Left ventricle myocardium inferior (tissue), 1 donor: ENCODE results near the gene ALG9. TPM values are rescaled to one million over a fixed set of nuclear protein-coding genes. Genes with fewer than 3 reads are reported as not detected.
"Not testable (repeated sequence)": the region's sequence is repeated elsewhere in the genome, so short reads cannot be mapped to it uniquely, and the experiment has no call there.

Source experiments
- DNase-seq: peaks from one replicate; pipeline ENCODE4 v3.0.0-alpha.2; 2020
- H3K27ac ChIP-seq: fragments of 200-600 bp; replicated peaks from 2 replicates; pipeline ENCODE4 v1.8.0; 2021
- H3K27me3 ChIP-seq: fragments of 200-600 bp; 2 replicates; pipeline ENCODE4 v1.8.0; 2021; ENCODE audit warnings: low read depth
- H3K36me3 ChIP-seq: fragments of 200-600 bp; 2 replicates; pipeline ENCODE4 v1.8.0; 2021
- H3K4me1 ChIP-seq: fragments of 200-600 bp; 2 replicates; pipeline ENCODE4 v1.8.0; 2021
- H3K4me3 ChIP-seq: fragments of 200-600 bp; 2 replicates; pipeline ENCODE4 v1.8.0; 2021; ENCODE audit warnings: mild to moderate bottlenecking, moderate library complexity
- H3K9me3 ChIP-seq: fragments of 200-600 bp; replicated peaks from 2 replicates; pipeline ENCODE4 v1.8.0; 2021
- CTCF ChIP-seq: fragments of 200-600 bp; IDR thresholded peaks from 2 replicates; pipeline ENCODE4 v1.8.0; 2021; ENCODE audit warnings: antibody characterized with exemption, mild to moderate bottlenecking, borderline replicate concordance
- intact Hi-C: fragments of 100-400 bp; cut with micrococcal nuclease; formaldehyde crosslinking; loops from one replicate; pipeline ENCODE4 v1.11.0; 2022
- total RNA-seq: library from RNA; stranded (reverse); fragmentation: NEBNext Ultra II Directional; extraction: Animal tissue kit (Norgen Biotek cat#: 25700); gene quantifications from one replicate; pipeline ENCODE4 v1.2.1, GENCODE V29; 2021
- donor health status: DM: no; HTN: yes; CAD: no; lungs with severe emphysema.

ALG9 gene
- total RNA-seq, 1 donor from 2014 or later: 14.4 TPM

GRCh38 chr11:111778047-111778558, 93.3 kb downstream of the ALG9 start:
- Histone ChIP-seq H3K4me3 (no peak overlapping the region), H3K36me3 (no peaks in the 10 kb centered on the region), H3K27ac (no peak overlapping the region), H3K27me3 (no peaks in the 10 kb centered on the region), H3K9me3 (no peaks in the 10 kb centered on the region), H3K4me1 (peaks cover 21% of the 10 kb centered on the region)
- no peak for DNase-seq
- intact Hi-C loops: loop anchor here (5.0 to 10.0 kb wide), 3 partner anchors 57 to 191 kb away; partner anchors contain the start of gene SIK2
- TF ChIP-seq CTCF: no peak

GRCh38 chr11:111777094-111778046, 94.0 kb downstream of the ALG9 start:
- DNase-seq: no peak
- Histone ChIP-seq H3K9me3 (no peaks in the 10 kb centered on the region), H3K27me3 (no peaks in the 10 kb centered on the region), H3K36me3 (no peaks in the 10 kb centered on the region), H3K27ac (peak overlapping the region; percentile 36), H3K4me1 (peaks cover 14% of the 10 kb centered on the region), H3K4me3 (no peak overlapping the region)
- intact Hi-C loops: loop anchor here (5.0 to 10.0 kb wide), 3 partner anchors 57 to 190 kb away; partner anchors contain the start of gene SIK2
- TF ChIP-seq CTCF: peak; percentile 86

DNA sequence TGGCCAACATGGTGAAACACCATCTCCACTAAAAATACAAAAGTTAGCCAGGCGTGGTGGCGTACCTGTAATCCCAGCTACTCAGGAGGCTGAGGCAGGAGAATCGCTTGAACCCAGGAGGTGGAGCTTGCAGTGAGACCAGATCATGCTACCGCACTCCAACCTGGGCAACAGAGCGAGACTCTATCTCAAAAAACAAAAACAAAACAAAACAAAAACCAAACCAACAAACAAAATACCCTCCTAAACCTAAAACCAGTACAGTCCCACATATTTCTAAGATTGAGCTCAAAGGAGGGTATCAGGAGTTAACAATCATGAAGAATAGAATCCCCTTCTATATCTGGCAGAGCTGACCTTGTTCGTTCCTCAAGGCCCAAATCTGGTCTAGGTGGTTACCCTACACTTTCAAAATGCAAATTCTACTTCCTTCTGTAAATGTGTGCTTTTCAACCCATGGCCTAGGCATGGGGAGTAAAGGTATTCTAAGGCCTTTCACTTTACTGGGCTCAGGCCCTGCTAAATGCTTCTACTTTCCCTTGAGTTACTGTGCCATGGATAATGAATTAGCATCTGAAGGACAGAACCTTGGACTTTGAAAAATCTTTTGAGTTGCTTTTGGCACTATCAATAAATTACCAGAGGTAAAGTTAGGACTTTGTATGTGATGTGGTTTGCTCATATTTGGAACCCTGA, 94.8 kb downstream of the ALG9 start:
- no peaks in the 10 kb centered on the region for H3K36me3 ChIP-seq
- no peaks in the 10 kb centered on the region for H3K27me3 ChIP-seq
- DNase-seq: no peak
- H3K27ac ChIP-seq: no peak overlapping the region
- peaks cover 10% of the 10 kb centered on the region for H3K4me1 ChIP-seq
- intact Hi-C loops: loop anchor here (5.0 to 10.0 kb wide), 3 partner anchors 58 to 189 kb away; partner anchors contain the start of gene SIK2
- TF ChIP-seq CTCF: no peak
- no peaks in the 10 kb centered on the region for H3K9me3 ChIP-seq
- H3K4me3 ChIP-seq: no peak overlapping the region

DNA sequence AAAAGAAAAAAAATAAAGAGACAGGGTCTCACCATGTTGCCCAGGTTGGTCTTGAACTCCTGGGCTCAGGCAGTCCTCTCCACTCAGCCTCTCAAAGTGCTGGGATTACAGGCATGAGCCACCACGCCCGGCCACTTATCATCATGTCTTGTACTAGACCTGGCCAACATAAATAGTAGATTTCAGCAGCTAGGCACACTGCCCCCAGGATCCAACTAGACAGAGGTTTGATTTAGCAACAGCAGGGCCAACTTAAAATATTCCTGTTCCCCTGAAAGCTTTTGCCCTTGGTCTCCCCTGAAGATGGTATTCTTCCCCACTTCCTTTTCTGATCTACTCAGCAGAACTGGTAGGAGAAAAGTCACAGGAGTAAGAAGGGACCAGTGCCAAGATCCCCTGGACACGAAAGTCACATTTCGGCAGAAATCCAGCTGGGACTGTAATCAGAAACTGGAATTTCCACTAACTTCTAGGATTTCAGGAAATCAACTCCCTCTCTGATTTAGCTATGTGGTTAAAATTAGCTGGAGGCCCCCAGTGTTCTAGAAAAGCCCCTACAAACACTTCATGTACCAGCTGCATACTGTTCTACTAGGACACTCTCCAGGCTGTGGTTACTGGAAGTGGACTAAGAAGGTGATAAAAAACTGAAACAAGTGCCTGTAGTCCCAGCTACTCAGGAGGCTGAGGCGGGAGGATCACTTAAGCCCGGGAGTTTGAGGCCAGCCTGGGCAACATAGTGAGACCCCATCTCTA, 96.2 kb downstream of the ALG9 start:
- no peaks in the 10 kb centered on the region for H3K27me3 ChIP-seq
- peak; percentile 22 for DNase-seq
- H3K27ac ChIP-seq: peak overlapping the region; percentile 10
- no peak overlapping the region for H3K4me3 ChIP-seq
- intact Hi-C loops: loop anchor here (5.0 to 10.0 kb wide), 3 partner anchors 60 to 188 kb away; partner anchors contain the start of gene SIK2
- no peaks in the 10 kb centered on the region for H3K36me3 ChIP-seq
- H3K4me1 ChIP-seq: peaks cover 10% of the 10 kb centered on the region
- H3K9me3 ChIP-seq: no peaks in the 10 kb centered on the region
- no peak for TF ChIP-seq CTCF

GRCh38 chr11:111772535-111772934, 98.8 kb downstream of the ALG9 start:
- H3K27ac ChIP-seq: no peak overlapping the region
- H3K4me3 ChIP-seq: no peak overlapping the region
- peaks cover 10% of the 10 kb centered on the region for H3K4me1 ChIP-seq
- TF ChIP-seq CTCF: no peak
- intact Hi-C loops: loop anchor here (10.0 kb wide), 1 partner anchor 62 kb away; no protein-coding TSS in a partner anchor
- H3K36me3 ChIP-seq: no peaks in the 10 kb centered on the region
- H3K9me3 ChIP-seq: no peaks in the 10 kb centered on the region
- no peak for DNase-seq
- no peaks in the 10 kb centered on the region for H3K27me3 ChIP-seq

- not testable (repeated sequence) for H3K27ac ChIP-seq, H3K4me3 ChIP-seq, H3K36me3 ChIP-seq, H3K9me3 ChIP-seq, H3K27me3 ChIP-seq, DNase-seq
- intact Hi-C loops: loop anchor here (10.0 kb wide), 1 partner anchor 64 kb away; no protein-coding TSS in a partner anchor
- peaks cover 18% of the 10 kb centered on the region for H3K4me1 ChIP-seq
Observed at GRCh38 chr11:111771205-111771604, 100.2 kb downstream of the ALG9 start.
